Urothelium cell line (cell line): ENCODE measurements around the gene C2CD4D.

Experiments used
- DNase-seq: peaks from one replicate; pipeline ENCODE4 v3.0.0; 2011; ENCODE audit warnings: low spot score, mixed read lengths
- FAIRE-seq: peaks from 2 replicates; lab custom pipeline; 2011; peaks lifted over from hg19 to GRCh38; lab: Jason Lieb, UNC

C2CD4D gene

GRCh38 chr1:151790940-151791651 is 48.5 kb downstream of the C2CD4D start:
- DNase-seq: peak; percentile 37
- FAIRE-seq: no peak

GRCh38 chr1:151790071-151790939 is 49.3 kb downstream of the C2CD4D start, which contains the start of gene TDRKH:
TSS of gene TDRKH (minus strand) at chr1:151790500. CDS start at chr1:151783022, 7,478 bp downstream.
- DNase-seq: peak; percentile 100
- FAIRE-seq: peak; percentile 98
